OCI-LY3 (cell line): ENCODE results near the gene DAP.

Source experiments
- H2AFZ ChIP-seq: fragments of 200-600, 300-600 bp; shearing (Covaris generic); 2 replicates; pipeline ENCODE4 v1.6.0; 2014; ENCODE audit warnings: antibody characterized with exemption, low read depth, low read length
- H3K27ac ChIP-seq: fragments of 200-600, 300-600 bp; sonication (generic); 2 replicates; pipeline ENCODE4 v1.5.1; 2014; ENCODE audit warnings: mild to moderate bottlenecking, low read length, moderate library complexity, mixed read lengths
- H3K27me3 ChIP-seq: fragments of 200-600, 300-600 bp; sonication (generic); 2 replicates; pipeline ENCODE4 v1.6.1; 2014; ENCODE audit warnings: low read depth, low read length, mixed read lengths
- H3K36me3 ChIP-seq: fragments of 200-600, 300-600 bp; sonication (generic); replicated peaks from 2 replicates; pipeline ENCODE3; 2014; ENCODE audit warnings: low read depth, low read length, mixed read lengths
- H3K4me1 ChIP-seq: fragments of 300-600, 200-600 bp; sonication (generic); 2 replicates; pipeline ENCODE4 v1.6.1; 2014; ENCODE audit warnings: low read length, mixed read lengths
- H3K4me2 ChIP-seq: fragments of 200-600, 300-600 bp; sonication (generic); 2 replicates; pipeline ENCODE4 v1.6.1; 2014; ENCODE audit warnings: low read length, mixed read lengths
- H3K4me3 ChIP-seq: fragments of 300-600, 200-600 bp; sonication (generic); 2 replicates; pipeline ENCODE4 v1.5.1; 2014; ENCODE audit warnings: antibody characterized with exemption, mild to moderate bottlenecking, low read length, moderate library complexity
- H3K79me2 ChIP-seq: fragments of 300-600, 200-600 bp; shearing (Covaris generic); 2 replicates; pipeline ENCODE4 v1.6.1; 2014; ENCODE audit warnings: mild to moderate bottlenecking, low read length, mixed read lengths
- H3K9ac ChIP-seq: fragments of 300-600, 200-600 bp; shearing (Covaris generic); 2 replicates; pipeline ENCODE4 v1.6.0; 2014; ENCODE audit warnings: mild to moderate bottlenecking, low read length, moderate library complexity
- H3K9me3 ChIP-seq: fragments of 200-600, 300-600 bp; shearing (Covaris generic); 2 replicates; pipeline ENCODE4 v1.6.1; 2014; ENCODE audit warnings: low read length, mixed read lengths; ENCODE audit not compliant: insufficient read depth
- H4K20me1 ChIP-seq: fragments of 200-600, 300-600 bp; sonication (generic); 2 replicates; pipeline ENCODE4 v1.6.1; 2016; ENCODE audit warnings: low read length, mixed read lengths; ENCODE audit not compliant: insufficient read depth
- CTCF ChIP-seq: fragments of 200-600, 300-600 bp; sonication (generic); IDR thresholded peaks from 2 replicates; pipeline ENCODE4 v1.5.1; 2014; ENCODE audit warnings: antibody characterized with exemption, low read length, low read depth
- EZH2phosphoT487 ChIP-seq: fragments of 200-600 bp; shearing (Covaris generic); IDR thresholded peaks from 2 replicates; pipeline ENCODE4 v1.6.1; 2018; ENCODE audit warnings: antibody characterized with exemption, mixed run types, low read depth

The DAP gene

GRCh38 chr5:10709933-10710332 is 51.1 kb downstream of the DAP start:
- Histone ChIP-seq H3K79me2 (no peaks in the 10 kb centered on the region), H3K9ac (no peak overlapping the region), H2AFZ (no peak overlapping the region), H3K9me3 (no peaks in the 10 kb centered on the region), H3K27me3 (no peaks in the 10 kb centered on the region), H3K4me3 (no peak overlapping the region), H3K4me1 (peaks cover 40% of the 10 kb centered on the region), H3K4me2 (no peak overlapping the region), H4K20me1 (peaks cover 54% of the 10 kb centered on the region), H3K36me3 (peaks cover 8% of the 10 kb centered on the region), H3K27ac (no peak overlapping the region)
- no peak for TF ChIP-seq CTCF
- TF ChIP-seq EZH2phosphoT487: no peak

GRCh38 chr5:10709409-10709808 is 51.6 kb downstream of the DAP start:
- H3K9ac ChIP-seq: no peak overlapping the region
- no peak for TF ChIP-seq CTCF
- no peak for TF ChIP-seq EZH2phosphoT487

GRCh38 chr5:10708189-10708944 is 52.7 kb downstream of the DAP start:
- Histone ChIP-seq H3K9ac (no peak overlapping the region), H3K4me3 (0 out of 2 replicates have a peak overlapping the region, but pooled peaks have one; percentile 29), H3K4me1 (peaks cover 49% of the 10 kb centered on the region), H3K9me3 (no peaks in the 10 kb centered on the region), H3K36me3 (peaks cover 8% of the 10 kb centered on the region), H3K27me3 (no peaks in the 10 kb centered on the region), H3K79me2 (no peaks in the 10 kb centered on the region), H2AFZ (no peak overlapping the region), H3K27ac (no peak overlapping the region), H4K20me1 (peaks cover 47% of the 10 kb centered on the region), H3K4me2 (peak overlapping the region; percentile 68)
- TF ChIP-seq CTCF: no peak
- TF ChIP-seq EZH2phosphoT487: no peak

More at GRCh38 chr5:10709409-10709808, 51.6 kb downstream of the DAP start:
- no peak overlapping the region for H2AFZ ChIP-seq
- H3K36me3 ChIP-seq: peaks cover 8% of the 10 kb centered on the region
- H3K4me3 ChIP-seq: no peak overlapping the region
- H3K9me3 ChIP-seq: no peaks in the 10 kb centered on the region
- H3K27me3 ChIP-seq: no peaks in the 10 kb centered on the region
- no peaks in the 10 kb centered on the region for H3K79me2 ChIP-seq
- peaks cover 54% of the 10 kb centered on the region for H4K20me1 ChIP-seq
- H3K27ac ChIP-seq: no peak overlapping the region
- no peak overlapping the region for H3K4me2 ChIP-seq
- peaks cover 45% of the 10 kb centered on the region for H3K4me1 ChIP-seq

DNA sequence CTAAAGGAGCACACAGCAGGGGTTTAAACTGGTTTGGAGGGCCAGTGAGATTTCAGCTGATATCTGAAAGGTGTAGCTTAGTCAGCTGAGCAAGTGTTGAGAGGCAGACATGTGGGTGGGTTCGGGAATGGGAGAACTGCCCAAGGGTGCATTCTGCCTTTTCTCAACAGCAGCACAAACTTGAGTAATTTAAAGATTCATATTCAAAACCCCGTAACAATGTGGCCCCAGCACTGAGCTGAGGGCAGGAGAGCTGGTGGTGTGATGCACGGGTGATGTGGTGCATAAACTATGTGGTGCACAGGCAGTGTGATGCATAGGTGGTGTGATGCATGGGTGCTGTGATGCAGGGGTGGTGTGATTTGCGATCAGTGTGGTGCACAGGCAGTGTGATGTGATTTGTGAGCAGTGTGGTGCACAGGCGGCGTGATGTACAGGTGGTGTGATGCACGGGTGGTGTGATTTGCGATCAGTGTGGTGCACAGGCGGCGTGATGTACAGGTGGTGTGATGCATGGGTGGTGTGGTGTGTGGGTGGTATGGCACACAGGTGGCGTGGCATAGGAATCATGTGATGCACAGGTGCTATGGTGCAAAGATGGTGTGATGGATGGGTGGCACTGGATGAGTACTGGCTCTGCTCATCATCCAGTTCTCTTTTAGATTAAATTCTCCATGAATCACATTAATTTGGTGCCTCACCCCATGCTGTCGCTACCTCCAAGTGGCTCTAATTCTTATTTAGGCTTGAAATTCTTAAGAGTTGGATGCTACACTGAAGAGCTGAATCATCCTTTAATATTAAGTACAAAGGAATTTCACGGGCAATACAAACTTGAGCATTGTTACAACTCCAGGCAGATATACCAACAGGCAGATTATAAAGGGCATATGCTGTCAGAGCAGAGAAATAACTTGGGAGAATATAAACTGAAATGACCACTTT is 53.6 kb downstream of the DAP start:
- TF ChIP-seq CTCF: no peak
- no peak for TF ChIP-seq EZH2phosphoT487
- H3K27me3 ChIP-seq: no peaks in the 10 kb centered on the region
- no peaks in the 10 kb centered on the region for H3K79me2 ChIP-seq
- H3K36me3 ChIP-seq: peaks cover 4% of the 10 kb centered on the region
- no peaks in the 10 kb centered on the region for H3K9me3 ChIP-seq
- peaks cover 47% of the 10 kb centered on the region for H3K4me1 ChIP-seq
- no peak overlapping the region for H3K4me3 ChIP-seq
- H2AFZ ChIP-seq: no peak overlapping the region
- no peak overlapping the region for H3K4me2 ChIP-seq
- peaks cover 39% of the 10 kb centered on the region for H4K20me1 ChIP-seq
- H3K27ac ChIP-seq: no peak overlapping the region
- H3K9ac ChIP-seq: no peak overlapping the region
